HuH-7 (cell line): ENCODE results near the gene OR1J2.
"Not testable (repeated sequence)": the region's sequence is repeated elsewhere in the genome, so short reads cannot be mapped to it uniquely, and the experiment has no call there.

ENCODE experiments used
- DNase-seq: peaks from one replicate; pipeline ENCODE4 v3.0.0; 2011; ENCODE audit warnings: low spot score

Gene OR1J2, protein sequence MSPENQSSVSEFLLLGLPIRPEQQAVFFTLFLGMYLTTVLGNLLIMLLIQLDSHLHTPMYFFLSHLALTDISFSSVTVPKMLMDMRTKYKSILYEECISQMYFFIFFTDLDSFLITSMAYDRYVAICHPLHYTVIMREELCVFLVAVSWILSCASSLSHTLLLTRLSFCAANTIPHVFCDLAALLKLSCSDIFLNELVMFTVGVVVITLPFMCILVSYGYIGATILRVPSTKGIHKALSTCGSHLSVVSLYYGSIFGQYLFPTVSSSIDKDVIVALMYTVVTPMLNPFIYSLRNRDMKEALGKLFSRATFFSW

DNA sequence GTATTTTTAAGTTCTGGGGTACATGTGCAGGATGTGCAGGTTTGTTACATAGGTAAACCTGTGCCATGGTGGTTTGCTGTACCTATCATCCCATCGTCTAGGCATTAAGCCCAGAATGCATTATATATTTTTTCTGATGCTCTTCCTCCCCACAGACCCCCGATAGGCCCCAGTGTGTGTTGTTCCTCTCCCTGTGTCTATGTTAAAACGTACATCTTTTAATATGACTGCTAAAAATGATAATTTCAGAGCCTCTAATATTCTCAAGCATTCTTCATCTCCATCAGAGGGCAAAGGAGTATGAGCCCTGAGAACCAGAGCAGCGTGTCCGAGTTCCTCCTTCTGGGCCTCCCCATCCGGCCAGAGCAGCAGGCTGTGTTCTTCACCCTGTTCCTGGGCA lies at the start of gene OR1J2:
Gene OR1J2 (plus strand): TSS at position 301 of the 400 bp plus-strand sequence. CDS start 0 bp downstream, at position 301.
- DNase-seq = no peak

DNA sequence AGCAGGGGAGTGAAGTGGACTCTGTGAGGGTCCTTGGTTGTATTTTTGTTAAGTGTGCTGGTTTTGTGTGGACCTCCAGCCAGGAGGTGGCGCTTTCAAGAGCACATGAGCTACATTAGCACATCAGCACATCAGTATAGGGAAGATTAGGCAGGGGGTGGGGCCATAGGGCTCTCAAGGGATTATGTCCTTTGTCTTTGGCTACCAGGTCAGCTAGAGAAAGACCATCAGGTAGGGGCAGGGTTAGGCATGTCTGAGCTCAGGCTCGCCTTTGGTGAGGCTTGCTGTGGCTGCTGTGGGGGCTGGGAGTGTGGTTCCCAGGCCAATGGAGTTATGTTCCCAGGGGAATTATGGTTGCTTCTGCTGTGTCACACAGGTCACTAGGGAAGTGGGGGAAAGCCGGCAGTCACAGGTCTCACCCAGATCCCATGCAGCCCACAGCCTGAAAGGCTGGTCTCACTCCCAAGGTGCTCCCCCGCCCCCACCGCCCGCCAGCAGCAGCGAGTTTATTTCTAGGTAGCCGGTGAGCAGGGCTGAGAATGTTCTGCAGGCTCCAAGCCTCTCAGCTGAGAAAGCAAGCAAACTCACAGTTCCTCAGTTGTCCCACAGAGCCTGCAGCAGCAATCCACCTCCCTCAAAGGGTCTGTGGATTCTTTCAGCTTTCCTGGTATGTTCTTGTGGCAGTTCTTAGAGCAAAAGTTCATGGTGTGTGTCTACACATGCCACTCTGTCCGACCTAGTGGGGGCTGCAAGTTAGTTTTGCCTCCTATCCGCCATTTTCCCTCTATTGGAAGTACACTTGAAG lies 46.6 kb upstream of the OR1J2 start:
- peak; percentile 44 for DNase-seq

DNA sequence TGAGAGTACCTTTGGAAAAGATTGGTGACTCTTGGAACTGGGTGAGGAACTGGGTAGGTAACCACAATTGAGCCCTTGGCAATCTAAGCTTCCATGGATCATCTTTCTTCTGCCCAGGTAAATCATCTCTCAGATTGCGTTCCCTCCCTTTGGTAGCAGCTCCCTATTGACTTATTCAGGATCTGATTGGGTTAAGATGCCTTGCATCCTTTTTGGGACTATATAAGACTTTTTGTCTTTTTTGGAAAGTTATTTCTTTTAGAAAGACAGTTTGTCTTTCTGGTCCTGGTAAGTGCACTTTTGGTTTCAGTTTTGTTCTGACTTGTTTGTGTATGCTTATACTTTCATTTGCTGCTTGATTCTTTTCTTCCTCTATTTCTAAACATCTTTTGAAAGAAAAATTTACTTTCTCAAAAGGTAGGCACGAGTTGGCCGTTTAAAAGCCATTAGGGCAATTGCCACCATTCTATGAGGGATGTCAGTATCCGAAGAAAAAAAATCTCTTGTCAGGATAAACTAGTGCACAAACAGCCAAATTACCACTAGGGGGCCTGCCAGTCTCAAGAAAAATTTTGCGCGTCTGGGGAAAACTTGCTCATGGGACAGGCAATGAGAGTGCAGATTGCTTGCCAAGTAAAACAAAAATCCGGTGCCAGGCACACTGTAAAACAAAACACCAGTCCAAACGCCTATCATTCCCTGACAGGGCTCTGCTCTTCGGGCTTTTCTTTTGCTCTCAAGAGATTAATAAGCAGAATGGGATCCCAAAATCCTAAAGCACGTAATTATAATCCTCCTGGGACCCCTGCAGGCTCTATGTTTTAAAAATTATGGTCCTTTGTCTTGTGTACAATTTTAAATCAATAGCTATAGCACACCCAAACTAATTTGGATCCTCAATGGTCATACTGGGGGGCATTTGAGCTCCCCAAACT lies 45.7 kb upstream of the OR1J2 start:
- DNase-seq = peak; percentile 51

DNA sequence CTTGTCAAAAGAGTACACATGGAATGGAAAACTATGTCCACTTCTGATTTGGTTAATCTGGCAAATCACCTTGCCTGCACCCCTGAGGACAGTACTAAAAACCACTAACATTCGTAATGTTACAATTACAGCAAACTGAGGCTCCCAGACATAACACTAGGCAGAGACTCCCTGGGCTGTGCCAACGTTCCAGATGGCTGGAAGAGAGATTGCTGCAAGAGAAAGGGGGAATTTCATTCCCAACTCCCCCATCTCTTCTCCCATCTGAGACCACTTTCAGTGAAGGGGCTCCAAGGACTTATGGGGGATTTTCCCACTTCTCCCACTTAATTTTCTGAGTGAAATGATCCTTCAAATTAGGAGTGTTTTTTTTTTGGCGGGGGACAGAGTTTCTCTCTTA lies 44.1 kb upstream of the OR1J2 start:
- DNase-seq = no peak

DNA sequence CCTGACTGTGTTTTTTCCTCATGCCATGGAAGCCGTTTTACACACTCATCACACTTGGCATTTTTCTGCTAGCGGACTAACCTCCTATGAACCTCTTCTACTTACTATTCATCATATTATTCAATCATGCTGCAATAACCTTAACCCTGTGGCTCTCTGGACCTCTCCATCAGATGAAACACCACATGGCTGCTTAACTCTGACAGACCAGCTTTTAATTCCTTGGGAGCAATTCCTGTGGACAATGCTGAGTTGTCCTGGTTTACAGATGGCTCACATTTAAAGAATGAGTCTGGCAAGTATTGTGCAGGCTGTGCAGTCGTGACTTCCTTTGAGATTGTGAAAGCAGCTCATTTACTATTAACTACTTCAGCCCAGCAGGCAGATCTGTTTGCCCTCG lies 41.9 kb upstream of the OR1J2 start:
- no peak for DNase-seq

DNA sequence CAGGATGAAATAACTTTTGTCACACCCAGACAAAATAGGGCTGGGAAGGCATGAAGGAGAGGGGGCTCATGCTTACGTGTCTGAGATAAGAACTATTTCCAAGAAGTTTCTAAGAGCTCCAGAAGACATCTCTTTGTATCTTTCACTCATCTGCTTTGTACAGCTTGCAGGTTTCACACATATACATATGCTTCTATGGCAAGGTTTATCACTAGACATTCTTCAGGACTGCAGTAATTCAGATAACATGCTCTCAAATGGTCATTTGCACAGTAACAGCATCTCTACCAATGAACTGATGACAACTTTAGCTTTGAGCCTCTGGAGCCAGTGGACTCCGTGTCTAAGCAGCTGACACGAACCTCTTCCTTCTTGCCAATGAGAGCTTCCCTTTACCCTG lies 36.0 kb upstream of the OR1J2 start:
- DNase-seq = no peak

DNA sequence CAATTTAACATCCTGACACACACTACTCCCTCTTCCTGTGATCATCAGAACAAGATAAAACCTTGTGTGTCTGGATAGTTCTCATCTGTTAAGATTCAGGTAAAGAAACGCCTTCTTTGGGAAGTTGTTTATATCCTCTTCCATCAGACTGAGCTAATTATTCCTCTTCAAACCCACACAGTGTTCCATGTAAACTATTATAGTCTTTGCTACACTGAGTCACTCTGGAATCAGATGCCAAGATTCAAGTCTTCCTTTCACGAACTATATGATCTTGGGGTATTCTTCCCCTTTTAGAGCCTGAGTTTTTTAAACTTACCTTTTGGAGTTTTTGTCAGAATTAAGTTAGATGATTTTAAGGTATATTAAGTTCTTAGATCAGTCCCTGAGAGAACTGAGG lies 34.9 kb upstream of the OR1J2 start:
- DNase-seq = no peak

DNA sequence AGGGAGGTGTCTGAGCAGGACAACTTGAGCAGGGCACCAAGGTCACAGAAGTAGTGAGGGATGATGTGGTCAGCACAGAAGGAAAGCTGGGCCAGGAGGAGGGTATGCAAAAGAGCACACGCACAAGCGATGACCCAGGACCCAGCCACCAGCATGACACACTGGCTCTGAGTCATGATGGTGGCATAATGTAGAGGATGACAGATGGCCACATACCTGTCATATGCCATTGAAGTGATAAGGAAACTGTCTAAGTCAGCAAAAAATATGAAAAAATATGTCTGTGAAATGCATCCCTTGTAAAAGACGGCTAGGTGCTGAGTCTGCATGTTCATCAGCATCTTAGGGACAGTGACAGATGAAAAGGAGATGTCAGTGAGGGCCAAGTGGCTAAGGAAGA lies 33.3 kb upstream of the OR1J2 start:
- DNase-seq = no peak

DNA sequence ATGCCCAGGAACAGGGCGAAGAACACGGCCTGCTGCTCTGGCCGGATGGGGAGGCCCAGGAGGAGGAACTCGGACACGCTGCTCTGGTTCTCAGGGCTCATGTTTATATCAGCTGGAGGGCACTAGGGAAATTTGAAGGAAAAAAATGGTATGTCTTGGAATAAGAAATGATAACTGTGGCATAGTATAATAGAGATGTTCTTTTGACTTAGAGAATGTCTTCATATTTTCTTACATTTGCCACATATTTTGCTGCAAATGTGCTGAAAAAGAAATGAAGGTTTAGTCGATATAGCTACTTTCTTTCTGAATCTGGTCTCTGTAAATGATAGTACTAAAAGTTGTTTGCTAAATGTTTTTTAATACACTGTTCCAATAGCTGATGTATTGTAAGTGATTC lies 32.8 kb upstream of the OR1J2 start, which contains the start of gene OR1J1:
Gene OR1J1 (minus strand): TSS at position 101 of the 400 bp plus-strand sequence. CDS start 0 bp downstream, at position 101.
- DNase-seq = no peak

DNA sequence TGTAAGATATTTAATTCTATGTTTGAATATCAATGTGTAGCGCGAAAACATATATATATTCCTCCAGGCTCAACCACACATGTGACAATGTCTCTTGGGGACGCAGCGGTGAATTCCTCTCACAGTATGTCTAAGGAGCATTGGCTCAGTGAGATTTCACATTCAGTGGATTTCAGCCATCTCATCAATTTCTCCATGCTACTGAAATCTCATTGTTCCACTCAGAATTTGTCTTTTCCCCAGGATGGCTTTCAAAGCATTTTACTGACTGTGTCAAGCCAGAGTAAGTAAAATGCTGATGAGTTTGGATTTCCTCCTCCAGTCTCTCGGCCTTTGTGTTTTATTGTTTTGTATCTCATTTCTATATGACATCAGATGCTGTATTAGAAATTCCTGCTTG lies 31.5 kb upstream of the OR1J2 start:
- no peak for DNase-seq

DNA sequence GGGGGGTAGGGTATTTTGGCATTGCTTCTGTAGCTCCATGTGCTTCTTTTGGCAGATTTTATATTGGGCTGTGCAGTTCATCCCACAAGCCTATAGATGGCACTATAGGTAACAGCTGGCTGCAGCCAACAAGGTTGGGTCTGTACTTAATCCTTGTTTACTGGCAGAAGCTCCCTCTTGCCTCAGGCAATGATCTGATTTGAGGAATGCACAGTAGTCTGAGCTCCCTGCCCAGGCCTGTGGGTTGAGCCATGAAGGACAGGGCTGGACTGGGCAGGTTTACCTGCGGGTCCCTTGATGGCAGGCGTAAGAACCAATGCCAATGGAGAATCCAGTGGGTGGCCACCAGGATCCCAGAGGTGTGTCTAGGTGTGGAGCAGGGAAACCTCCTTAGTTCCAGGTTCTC lies 11.7 kb upstream of the OR1J2 start:
- DNase-seq = peak; percentile 46

DNA sequence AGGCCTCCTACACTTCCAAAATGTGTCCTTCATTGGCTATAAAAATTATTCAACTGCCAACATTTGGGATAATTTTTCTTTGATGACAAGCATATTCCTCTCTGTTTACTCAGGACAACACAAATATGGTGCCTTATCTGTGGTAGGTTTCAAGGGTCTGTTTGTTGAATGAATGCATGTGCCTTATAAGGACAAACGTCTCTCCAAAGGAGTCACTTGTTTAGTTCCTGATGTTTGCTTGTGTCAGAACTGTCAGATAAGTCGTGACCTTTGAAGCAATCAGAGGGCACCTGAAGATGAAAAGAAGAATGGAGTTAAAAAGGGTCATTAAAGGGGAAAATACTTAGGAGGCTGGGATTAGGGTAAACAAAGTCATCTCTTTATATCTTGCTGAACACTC lies 3.6 kb upstream of the OR1J2 start:
- no peak for DNase-seq

DNA sequence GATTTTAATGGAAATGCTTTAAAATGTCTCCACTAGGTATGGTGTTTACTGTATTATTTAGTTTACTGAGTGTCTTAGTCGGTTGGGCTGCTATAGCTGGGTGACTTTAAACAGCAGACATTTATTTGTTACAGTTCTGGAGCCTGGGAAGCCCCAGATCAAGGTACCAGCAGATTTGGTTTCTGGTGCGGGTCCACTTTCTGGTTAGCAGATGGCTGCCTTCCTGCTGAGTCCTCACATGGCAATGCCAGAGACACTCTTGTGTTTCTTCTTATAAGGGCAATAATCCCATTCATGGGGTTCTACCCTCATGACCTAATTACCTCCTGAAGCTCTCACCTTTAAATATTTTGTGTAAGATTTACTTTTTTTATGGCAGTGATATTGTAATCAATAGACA lies 7.6 kb downstream of the OR1J2 start:
- DNase-seq = no peak

DNA sequence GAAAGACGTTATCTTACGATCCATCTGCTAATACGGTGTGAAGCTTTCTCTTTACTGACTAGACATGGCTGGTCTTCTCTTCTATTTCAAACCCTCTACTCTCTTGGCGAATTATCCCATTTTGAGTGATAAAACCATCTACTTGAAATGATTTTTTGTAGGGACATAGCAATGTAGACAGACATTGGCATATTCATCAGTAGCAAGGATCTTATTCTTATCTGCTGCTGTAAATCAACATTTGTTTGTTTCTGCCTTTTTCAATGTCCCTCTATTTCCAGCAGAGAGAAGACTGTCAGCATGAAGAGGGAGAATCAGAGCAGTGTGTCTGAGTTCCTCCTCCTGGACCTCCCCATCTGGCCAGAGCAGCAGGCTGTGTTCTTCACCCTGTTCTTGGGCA lies 8.2 kb downstream of the OR1J2 start, which contains the start of gene OR1J4:
Gene OR1J4 (plus strand): TSS at position 301 of the 400 bp plus-strand sequence. CDS start 0 bp downstream, at position 301.
- DNase-seq = no peak

DNA sequence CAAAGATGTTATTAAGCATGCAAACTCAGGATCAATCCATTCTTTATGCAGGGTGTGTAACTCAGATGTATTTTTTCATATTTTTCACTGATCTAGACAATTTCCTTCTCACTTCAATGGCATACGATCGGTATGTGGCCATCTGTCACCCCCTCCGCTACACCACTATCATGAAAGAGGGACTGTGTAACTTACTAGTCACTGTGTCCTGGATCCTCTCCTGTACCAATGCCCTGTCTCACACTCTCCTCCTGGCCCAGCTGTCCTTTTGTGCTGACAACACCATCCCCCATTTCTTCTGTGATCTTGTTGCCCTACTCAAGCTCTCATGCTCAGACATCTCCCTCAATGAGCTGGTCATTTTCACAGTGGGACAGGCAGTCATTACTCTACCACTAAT lies 8.8 kb downstream of the OR1J2 start:
- DNase-seq = no peak

DNA sequence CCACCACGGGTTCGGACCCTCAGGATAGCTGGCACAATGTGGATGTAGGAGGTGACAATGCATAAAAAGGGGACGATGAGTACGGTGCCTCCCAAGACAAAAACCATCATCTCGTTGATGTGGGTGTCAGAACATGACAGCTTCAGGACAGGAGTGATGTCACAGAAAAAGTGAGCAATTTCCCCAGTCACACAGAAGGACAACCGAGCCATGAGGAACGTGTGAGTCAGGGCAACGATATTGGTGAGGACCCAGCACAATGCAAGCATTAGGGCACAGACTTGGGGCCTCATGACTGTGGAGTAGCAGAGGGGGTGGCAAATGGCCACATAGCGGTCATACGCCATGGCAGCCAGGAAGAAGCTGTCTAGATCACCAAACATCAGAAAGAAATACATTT lies 16.0 kb downstream of the OR1J2 start:
- no peak for DNase-seq

DNA sequence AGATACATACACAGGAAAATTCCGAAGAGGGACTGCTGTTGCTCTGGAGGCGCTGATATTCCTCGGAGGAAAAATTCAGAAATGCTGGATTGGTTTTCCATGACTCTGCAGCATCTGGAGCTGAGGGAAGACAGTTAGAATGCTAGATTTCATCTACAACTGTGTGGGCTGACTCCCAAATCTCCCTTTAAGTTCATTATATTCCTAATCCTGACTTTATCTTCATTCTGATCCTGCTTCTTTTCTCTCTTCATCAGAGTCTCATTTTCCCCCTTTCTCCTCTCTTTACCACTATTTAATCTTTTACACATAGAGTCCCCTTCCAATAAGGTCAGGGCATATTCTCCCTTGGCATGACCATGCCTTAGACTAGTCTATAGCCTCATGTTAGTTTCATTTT lies 16.6 kb downstream of the OR1J2 start, which contains the start of gene OR1N1:
Gene OR1N1 (minus strand): TSS at position 101 of the 400 bp plus-strand sequence. CDS start 0 bp downstream, at position 101.
- no peak for DNase-seq

DNA sequence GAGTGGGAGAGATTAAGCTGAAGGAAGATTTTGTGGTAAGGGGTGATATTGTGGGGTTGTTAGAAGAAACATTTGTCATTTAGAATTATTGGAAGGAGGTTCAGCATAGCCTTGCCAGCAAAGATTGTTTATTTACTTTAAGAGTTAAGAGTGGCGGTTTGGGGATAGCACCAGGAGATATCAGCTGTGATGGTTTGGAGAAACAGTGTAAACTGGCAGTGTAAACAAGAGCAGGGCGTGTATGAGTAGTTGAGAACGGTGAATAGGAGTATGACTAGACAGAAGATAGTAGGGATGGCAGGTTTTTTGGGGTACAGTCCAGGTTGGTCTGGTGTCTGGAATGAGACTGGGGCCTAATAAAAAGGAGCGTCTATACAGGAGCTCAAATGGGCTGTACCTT lies 20.6 kb downstream of the OR1J2 start:
- DNase-seq = not testable (repeated sequence)

DNA sequence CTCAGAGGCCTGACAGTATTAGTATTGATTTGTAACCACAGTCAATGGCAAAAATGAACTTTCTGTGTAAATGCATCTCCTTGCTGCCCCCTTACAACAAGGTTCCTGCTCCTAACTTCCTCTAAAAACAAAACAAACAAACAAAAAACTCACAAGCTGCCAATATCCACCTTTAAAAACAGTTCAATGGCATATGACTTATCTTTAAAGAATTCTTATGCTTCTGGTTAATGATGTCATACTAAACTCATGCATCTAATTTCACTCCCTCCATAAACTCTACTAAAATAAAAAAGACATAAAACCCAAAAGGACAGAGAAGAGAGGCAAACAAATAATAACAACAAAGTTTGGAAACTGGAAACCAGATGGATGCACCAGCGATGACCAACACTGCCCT lies 25.5 kb downstream of the OR1J2 start:
- no peak for DNase-seq

DNA sequence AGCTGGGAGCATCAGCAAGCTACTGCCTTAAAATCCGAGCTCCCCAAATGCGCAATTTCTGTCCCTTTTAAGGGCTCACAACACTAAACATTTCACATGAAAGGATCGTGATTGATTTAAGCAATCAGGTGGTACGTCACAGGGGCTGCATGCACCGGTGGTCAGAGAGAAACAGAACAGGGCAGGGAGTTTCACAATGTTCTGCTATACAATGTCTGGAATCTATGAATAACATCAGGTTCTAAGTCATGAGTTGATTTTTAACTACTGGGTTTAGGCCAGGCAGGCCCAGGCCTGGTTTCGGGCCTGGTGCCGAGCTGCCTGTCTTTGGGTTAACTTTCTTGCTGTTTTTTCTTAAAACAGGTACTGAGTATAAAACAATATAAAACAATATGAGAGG lies 26.5 kb downstream of the OR1J2 start:
- DNase-seq = not testable (repeated sequence)

DNA sequence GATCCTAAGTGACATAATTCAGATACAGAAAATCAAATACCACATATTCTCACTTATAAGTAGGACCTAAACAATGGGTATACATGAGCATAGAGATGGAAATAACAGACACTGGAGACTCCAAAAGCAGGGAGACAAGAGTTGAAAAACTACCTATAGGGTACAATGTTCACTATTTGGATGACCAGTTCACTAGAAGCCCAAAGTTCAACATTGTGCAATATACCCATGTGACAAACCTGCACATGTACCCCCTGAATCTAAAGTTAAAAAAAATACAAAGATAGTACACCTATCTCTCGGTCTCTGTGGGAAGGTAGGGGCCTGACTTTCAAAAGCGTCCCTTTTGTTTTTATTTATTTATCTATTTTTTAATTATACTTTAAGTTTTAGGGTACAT lies 28.2 kb downstream of the OR1J2 start:
- DNase-seq = no peak

DNA sequence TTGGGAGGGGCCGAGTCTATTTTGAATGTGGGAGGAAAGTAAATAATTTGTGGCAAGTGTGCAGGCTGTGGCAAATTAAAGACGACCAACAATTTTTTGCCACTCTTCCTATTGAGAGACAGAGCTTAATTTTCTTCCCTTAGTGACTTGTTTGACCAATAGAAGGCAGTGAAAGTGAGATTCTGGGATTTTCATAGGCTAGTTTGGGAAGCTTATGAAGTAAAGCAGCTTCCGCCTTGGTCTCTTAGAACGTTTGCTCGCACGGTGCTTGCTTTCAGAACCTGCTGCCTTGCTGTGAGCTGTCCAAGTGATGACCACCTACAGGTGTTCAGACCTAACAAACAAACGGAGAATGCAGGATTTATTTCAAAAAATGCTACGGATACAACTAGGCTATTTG lies 35.6 kb downstream of the OR1J2 start:
- DNase-seq = no peak
